HG03442 (cell line): ENCODE measurements around the gene URAD.

ENCODE experiments used
- ATAC-seq: cut with Tn5 transposase; IDR thresholded peaks from one replicate; pipeline ENCODE4 v1.9.1; 2021; ENCODE audit warnings: mild to moderate bottlenecking, moderate library complexity; ENCODE audit not compliant: unreplicated experiment

Gene URAD

DNA sequence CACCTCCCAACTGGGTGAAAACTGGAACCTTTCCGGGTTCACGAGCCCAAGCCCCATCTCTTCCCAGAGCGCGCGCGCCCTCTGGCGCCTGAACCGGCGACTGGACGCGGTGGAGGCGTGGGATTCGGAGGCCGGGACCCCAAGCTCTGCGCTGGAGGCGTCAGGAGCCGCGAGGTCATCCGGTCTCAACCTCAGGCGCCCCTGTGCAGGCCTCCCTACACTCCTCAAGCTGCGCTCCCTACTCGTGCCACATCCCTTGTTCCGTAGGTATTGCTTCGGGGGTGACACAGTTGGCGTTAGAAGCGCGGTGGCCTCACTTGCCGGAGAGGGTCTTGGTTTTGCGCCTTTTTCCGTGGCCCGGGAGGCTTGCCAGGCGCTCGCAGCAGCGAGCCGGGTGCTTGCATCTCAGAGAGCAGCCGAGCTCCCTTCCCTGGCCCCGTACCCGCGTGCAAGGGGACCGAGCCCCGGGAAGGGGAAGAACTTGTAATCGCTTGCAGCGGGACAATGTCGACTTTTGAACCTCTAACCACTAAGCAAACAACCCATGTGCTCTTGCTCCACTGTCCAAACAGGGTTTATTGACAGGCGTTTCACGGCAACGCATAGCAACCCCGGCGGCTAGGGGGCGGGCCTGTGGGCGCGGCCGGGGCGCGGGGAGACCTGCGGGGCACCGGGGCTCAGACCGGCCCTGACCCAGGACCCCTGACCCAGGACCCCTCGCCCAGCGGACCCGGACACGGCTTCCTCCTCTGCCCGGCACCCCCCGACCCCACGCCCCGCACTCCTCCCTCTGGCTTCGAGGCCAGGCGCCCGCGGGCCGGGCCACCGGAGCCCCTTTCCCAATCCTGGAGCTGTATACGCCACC, 27.9 kb downstream of the URAD start:
- ATAC-seq: no peak

DNA sequence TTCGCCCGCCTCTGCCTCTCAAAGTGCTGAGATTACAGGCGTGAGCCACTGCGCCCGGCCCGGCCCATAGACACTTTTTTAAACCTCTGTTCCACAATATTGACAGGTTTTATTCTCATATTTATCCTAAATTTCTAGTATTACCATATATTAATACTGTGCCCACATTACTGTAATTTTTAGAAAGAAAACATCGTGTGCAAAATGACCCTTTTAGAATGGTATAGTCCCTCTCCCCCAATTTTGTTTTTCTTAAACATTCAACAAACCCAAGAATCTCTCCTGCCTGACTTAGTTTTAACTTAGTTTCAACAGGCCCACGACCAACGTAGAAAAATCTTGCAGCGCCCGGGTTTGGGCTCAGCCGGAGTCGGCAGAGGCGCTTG, 28.5 kb downstream of the URAD start:
- no peak for ATAC-seq

DNA sequence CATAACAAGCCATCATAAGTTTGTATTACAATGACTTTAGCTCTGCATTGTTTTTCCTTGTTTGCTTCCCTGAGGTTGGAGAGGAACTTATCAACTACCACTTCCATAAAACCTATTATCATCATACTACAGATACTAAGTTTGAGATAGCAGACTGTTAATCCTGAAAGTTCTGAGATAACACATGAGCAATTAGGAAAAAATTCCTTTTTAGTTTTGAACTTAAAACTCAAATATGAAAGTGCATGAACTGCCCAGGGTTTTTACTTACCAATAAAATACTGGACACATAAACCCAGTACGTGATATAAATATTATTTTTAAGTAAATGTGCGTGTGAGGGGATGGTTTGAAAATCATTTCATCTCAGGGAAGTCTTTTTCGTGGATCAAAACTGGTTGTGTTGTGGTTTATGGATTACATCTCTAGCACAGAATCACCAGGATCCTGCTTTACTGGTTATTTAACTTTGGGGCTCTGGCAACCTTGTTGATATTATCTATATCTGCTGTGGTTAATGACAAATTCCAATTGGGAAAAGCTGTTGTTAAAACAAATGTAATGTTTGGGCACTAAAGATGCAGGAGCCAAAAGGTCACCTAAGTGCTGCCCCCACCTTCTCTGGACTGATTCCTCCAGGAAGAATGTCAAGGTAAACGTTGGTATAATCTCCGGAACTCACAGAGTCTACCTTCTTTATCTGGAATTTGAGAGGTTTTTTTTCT, 31.8 kb downstream of the URAD start:
- ATAC-seq: no peak

DNA sequence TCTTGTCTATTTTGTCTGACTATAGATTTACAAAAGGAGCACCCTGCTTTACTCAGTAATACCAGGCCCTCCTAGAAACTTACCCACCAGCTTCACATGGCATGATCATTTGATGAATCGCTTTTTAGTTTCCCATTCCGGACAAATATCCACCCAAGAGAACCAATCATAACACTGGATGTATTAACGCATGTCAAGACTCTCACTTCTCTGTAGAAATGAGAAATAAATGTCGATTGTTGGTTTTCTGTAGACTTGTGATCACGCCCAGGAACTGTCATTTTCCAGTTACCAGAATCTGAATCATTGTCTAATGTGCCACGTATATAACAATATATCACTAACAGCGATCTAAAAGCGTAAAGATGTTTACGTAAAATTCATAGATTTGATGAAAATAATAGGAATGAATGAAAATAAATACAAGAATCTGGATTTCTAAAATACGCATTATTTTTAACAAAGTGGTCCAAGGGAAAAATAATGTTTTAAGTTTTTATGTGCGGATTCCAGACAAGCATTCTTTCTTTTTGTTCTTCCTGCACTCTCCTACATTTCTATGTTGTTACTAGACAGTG, 33.4 kb downstream of the URAD start:
- no peak for ATAC-seq

DNA sequence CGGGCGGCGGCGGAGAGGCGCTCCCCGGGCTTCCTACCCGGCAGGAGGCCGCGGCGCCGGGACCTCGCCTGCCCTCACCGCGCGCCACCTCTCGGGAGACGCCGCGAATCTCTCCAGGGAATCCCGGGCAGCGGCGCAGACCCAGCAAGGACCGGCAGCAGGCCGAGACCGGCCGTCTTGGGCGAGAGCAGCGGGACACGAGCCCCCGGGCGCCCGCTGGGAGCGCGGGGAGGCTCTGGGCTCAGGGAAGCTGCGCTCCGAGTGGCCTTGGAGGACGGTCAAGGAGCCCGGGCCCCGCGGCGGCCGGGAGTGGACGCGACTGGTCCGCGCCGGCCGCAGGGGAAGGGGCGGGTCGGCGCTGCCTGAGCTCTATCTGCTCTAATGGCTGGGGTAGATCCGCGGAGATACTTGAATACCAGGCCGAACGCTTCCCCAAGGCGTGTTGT, 34.1 kb downstream of the URAD start:
- no peak for ATAC-seq

DNA sequence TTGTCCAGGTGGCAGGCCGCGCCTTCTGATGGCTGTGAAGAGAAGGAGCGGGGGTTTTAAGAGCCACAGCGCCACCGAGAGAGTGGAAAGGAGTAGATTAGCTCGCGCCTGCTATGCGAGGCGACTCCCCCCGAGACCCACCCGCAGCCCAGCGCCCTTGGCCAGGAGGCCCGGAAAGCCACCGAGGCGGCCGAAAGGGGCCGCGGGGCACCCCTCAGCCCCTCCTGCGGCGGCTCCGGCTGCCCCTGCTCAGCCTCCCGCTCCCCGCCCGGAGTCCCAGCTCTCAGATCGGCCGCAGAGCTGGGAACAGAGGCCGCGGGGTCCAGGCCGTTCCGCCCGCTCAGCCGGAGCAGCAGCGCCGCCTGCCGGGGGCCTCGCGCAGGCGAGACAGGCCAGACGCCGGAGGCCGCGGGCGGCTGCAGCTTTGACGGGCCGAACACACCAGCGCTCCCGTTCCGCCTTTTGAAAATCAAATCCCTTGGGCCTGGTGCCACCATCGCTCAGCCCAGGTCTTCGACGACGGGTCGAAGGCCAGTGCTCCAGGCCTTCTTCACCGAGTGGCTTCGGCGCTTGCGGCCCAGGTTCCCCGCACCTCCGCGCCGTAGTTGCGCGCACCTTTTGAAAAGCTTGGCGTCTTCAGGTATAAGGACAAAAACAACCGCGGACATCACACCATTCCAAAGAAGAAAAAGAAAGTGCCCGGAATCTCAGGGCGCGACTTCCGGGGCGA, 34.7 kb downstream of the URAD start:
- ATAC-seq: peak; percentile 70

DNA sequence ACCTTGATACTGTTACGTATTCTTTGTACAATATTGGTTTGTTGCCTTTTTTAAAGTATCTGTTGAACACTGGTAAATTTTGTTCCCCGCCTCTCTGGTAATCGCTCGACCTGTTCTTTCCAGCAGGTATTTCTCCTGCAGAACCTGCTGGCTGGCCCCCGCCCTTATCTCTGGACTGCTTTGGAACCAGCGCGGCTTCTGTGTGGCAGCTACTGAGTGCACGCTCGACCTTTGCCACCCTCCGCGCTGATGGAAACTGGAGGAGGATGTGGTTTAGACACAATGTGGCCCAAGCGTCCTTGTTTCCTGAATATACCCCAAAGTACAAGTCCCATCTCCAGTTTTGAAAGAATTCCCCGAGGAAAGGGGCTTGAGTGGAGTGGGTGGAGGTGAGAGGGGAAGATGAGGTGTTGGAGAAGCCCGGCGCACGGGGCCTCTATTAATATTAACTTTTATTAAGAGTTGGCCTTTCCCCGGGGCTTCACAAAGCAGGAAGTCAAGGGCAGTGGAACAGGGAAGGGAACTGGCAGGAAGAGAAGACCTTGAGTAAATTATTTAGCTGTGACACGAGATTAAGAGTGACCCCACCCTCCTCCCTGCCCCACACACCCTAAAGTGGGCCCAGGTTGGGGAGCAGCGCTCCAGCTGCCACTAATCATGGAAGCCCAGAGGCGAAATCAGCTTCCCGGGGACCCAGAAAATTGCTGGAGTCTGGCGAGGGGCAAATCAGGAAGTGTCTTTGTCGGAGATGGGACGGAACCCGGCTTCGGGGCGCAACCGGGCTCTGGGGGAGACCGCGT, 35.4 kb downstream of the URAD start:
- no peak for ATAC-seq

DNA sequence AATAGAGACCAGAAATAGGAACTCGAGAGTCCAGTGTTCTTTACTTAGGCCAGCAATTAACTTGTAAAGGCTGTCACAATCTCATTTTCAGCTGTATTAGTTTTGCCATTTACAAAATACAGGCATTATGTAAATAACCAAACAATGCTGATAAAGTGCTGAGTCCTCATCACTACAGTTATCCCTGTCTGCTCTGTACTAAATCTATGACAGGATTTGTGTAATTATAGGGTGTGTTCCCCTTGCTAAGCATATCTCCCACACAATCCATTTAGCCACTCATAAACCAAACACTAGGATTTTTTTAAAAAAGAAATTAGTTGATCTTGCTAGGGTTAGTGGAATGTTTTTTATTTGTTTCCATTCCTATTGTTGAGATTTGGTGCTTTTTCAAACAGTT, 45.5 kb downstream of the URAD start:
- no peak for ATAC-seq

DNA sequence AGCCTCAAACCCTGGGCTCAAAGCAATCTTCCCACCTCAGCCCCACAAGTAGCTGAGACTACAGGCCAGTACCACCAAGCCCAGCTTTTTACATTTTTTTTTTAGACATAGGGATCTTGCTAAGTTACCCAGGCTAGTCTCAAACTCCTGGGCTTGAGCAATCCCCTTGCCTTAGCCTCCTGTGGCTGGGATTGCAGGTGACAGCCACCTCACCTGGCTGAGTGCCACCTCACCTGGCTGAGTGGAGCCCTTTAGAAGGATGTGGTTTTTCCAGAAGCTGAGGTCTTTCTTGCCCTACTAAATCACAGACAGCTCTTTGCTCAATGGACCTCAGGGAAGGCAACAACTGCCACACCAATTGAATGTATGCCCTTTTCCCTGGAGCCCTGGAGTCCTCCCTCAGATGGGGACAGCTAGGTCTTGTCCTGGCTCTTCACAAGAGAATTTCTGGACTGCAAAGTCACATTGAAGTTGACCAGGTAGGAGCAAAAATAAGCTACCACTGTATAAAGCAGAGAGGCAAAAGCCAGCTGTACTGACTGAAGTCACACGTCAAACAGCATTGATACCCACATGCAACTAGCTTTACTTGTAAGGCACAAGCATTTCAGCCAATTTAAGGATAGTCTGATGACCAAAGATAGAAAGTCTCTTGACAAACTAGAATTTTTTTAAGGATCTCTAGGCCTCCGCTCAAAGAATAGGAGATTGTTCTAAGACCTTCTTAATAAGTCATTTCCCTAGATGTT, 54.7 kb downstream of the URAD start:
- no peak for ATAC-seq

DNA sequence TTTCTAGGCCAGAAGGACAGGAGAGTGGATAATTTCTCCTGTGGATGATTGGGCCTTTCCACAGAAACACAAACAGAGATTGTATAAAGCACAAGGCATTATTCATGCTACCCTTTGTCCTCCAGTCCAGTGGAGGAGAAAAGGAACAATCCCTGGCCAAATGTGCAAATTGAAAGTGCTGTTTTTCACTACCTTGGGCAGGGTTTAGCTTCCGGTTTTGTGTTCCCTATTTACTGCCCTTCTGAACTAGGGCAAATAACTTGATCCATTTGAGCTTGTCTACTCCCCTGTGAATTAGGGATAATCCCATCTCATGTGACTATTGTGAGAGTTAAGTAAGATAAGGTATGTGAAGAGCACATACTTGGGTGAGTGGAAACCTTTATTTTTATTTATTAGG, 55.4 kb downstream of the URAD start:
- ATAC-seq: no peak

DNA sequence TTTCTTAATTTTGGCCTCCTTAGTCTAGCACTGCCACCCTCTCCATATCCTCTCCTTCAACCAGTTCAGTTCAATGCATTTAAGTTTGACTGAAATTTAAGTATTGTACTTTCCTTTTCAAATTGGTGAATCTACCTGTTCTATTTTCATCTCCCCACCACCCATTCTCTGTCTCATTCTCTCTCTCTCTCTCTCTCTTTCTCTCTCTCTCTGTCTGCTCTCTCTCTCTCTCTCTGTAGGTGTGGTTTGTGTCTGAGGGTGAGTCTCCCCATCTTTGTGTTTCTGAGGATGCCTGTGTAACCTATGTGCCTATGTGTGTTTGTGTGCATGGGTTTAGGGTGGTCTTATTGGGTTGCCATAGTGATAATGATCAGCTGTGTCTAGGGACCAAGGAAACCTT, 58.6 kb downstream of the URAD start:
- no peak for ATAC-seq

DNA sequence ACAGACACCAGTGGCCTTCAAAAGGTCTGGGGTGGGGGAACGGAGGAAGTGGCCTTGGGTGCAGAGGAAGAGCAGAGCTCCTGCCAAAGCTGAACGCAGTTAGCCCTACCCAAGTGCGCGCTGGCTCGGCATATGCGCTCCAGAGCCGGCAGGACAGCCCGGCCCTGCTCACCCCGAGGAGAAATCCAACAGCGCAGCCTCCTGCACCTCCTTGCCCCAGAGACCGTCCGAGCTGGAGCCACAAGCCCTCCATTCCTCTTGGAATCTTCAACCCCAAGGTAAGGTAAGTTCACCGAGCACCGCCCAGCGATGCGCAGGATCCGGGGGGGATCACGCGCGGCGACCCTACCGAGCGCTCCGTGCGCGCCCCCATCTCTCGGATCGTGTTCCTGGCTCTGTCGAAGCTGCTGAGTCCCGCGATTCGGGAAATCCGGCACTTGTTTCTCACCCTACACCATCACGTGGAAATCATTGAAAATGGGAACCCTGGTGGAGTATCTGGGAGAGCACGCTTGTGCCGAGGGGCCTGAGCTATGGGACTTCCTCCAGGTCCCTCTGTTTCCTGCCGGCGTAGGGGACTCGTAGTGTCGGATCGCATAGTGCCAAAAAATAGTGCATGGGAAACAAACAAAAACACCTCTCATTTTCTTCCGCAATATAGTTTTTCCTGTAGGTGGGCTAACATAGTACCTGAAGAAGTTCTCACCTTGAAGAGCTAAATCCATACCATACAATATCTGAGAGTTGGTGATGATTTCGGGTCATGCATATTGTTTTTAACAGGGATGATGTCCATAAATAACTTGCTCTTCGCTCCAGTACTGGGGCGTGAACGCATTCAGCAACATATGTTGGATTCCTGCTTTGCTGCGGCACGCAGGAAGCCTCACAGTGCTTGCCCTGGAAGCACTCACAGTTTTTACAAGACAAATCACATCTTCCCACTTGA, 59.4 kb downstream of the URAD start:
- ATAC-seq: no peak

DNA sequence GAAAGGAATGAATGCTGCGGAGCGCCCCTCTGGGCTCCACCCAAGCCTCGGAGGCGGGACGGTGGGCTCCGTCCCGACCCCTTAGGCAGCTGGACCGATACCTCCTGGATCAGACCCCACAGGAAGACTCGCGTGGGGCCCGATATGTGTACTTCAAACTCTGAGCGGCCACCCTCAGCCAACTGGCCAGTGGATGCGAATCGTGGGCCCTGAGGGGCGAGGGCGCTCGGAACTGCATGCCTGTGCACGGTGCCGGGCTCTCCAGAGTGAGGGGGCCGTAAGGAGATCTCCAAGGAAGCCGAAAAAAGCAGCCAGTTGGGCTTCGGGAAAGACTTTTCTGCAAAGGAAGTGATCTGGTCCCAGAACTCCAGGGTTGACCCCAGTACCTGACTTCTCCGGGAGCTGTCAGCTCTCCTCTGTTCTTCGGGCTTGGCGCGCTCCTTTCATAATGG, 60.1 kb downstream of the URAD start:
- ATAC-seq: no peak
